Activated naive CD4-positive, alpha-beta T cell treated with anti-CD3 and anti-CD28 coated beads for 36 hours (primary cell): ENCODE data around the gene ENSA. TPM values are rescaled to one million over a fixed set of nuclear protein-coding genes. Genes with fewer than 3 reads are reported as not detected.
A peak's percentile ranks its signal among the peaks of the same experiment; 100 is the strongest.
"Not testable (repeated sequence)": the region's sequence is repeated elsewhere in the genome, so short reads cannot be mapped to it uniquely, and the experiment has no call there.

ENCODE experiments used
- CTCF ChIA-PET: fragments of 350-600 bp; sonication (Branson Sonifier 250); formaldehyde crosslinking; loops from one replicate; lab custom pipeline; 2021; ENCODE audit warnings: antibody characterized with exemption; lab: Charles Lee
- DNase-seq: peaks from one replicate; pipeline ENCODE4 v3.0.0-alpha.2; 2020
- H3K27ac Mint-ChIP-seq: one replicate; pipeline ENCODE4 v1.8.0; 2021; ENCODE audit warnings: mild to moderate bottlenecking, mixed read lengths
- H3K27me3 Mint-ChIP-seq: one replicate; pipeline ENCODE4 v1.8.0; 2021; ENCODE audit warnings: low read depth, mixed read lengths
- H3K36me3 Mint-ChIP-seq: one replicate; pipeline ENCODE4 v1.8.0; 2021; ENCODE audit warnings: low read depth, mixed read lengths
- H3K4me1 Mint-ChIP-seq: one replicate; pipeline ENCODE4 v1.8.0; 2021; ENCODE audit warnings: low read depth, mixed read lengths
- H3K4me3 Mint-ChIP-seq: one replicate; pipeline ENCODE4 v1.8.0; 2021; ENCODE audit warnings: mild to moderate bottlenecking, moderate library complexity, mixed read lengths
- H3K9me3 Mint-ChIP-seq: one replicate; pipeline ENCODE4 v1.8.0; 2021; ENCODE audit warnings: mixed read lengths
- intact Hi-C: fragments of 100-400 bp; cut with micrococcal nuclease; formaldehyde crosslinking; loops from one replicate; pipeline ENCODE4 v1.15.1; 2023
- total RNA-seq, 2 experiments: library from RNA; stranded (reverse); gene quantifications; one replicate each; pipeline ENCODE4 v1.2.3, GENCODE V29; 2021

Gene ENSA, protein sequence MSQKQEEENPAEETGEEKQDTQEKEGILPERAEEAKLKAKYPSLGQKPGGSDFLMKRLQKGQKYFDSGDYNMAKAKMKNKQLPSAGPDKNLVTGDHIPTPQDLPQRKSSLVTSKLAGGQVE
- 100 to 1,000 TPM; 187 to 193 TPM for total RNA-seq

GRCh38 chr1:150629115-150629928, at the start of gene ENSA:
Gene ENSA, minus strand, starts transcription at chr1:150629612. Its CDS starts 142 bp downstream, at chr1:150629470.
- DNase-seq = peak; percentile 98
- CTCF ChIA-PET = interaction anchor here (0.6 to 2.1 kb wide), 7 partner anchors 16 to 420 kb away, joined by 3 to 12 read pairs (median 4); partner anchors contain the start of gene GOLPH3L
- Mint-ChIP-seq H3K4me3 (no peak within 1 kb of the TSS), H3K27ac (peak within 1 kb of the TSS; percentile 54), H3K36me3 (peaks cover 34% of the 10 kb centered on the region), H3K9me3 (no peaks in the 10 kb centered on the region), H3K4me1 (peaks cover 42% of the 10 kb centered on the region), H3K27me3 (no peaks in the 10 kb centered on the region)
- intact Hi-C loops = loop anchor here (1.0 to 10.0 kb wide), 12 partner anchors 18 to 698 kb away; partner anchors contain the start of genes ANP32E, APH1A, ARNT and GOLPH3L

GRCh38 chr1:150678988-150679387, 49.6 kb upstream of the ENSA start:
- peaks cover 5% of the 10 kb centered on the region for H3K36me3 Mint-ChIP-seq
- CTCF ChIA-PET = interaction anchor here (0.6 to 1.9 kb wide), 2 partner anchors 14 to 492 kb away, joined by 3 to 6 read pairs; no protein-coding TSS in a partner anchor
- no peaks in the 10 kb centered on the region for H3K9me3 Mint-ChIP-seq
- no peak overlapping the region for H3K4me3 Mint-ChIP-seq
- H3K27ac Mint-ChIP-seq = no peak overlapping the region
- DNase-seq = no peak
- H3K4me1 Mint-ChIP-seq = peaks cover 12% of the 10 kb centered on the region
- H3K27me3 Mint-ChIP-seq = no peaks in the 10 kb centered on the region
- intact Hi-C loops = no loop called here

- Mint-ChIP-seq H3K4me3 (no peak overlapping the region), H3K27me3 (no peaks in the 10 kb centered on the region), H3K4me1 (peaks cover 11% of the 10 kb centered on the region), H3K27ac (peak overlapping the region; percentile 30), H3K9me3 (no peaks in the 10 kb centered on the region), H3K36me3 (peaks cover 3% of the 10 kb centered on the region)
- DNase-seq = no peak
- CTCF ChIA-PET = interaction anchor here (0.6 kb wide), 1 partner anchor 561 kb away, joined by 4 read pairs; no protein-coding TSS in a partner anchor
- intact Hi-C loops = no loop called here
Measured at GRCh38 chr1:150674881-150675280, 45.5 kb upstream of the ENSA start.

DNA sequence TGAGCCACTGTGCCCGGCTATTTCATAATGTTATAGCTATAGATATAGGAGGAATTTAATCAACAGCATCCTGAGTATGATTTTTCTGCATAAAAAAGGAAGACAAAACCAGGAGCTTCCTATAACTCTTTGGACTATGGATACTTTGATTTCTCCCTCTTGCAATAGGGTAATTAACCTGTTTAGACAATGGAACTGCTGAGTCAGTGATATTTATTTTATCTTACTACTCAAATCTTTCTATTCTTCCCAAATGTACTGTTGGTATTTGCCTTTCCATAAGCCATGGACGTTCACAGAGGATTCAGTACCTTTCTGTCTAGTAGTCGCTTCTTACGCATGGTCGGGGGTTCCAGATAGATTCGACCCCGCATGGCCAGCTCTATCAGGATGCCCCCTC, 33.9 kb upstream of the ENSA start:
- Mint-ChIP-seq H3K27me3 (no peaks in the 10 kb centered on the region), H3K27ac (no peak overlapping the region), H3K4me1 (peaks cover 2% of the 10 kb centered on the region), H3K4me3 (no peak overlapping the region), H3K36me3 (peaks cover 10% of the 10 kb centered on the region), H3K9me3 (no peaks in the 10 kb centered on the region)
- intact Hi-C loops = no loop called here
- no peak for DNase-seq
- CTCF ChIA-PET = no interaction called here

GRCh38 chr1:150662811-150663210, 33.4 kb upstream of the ENSA start:
- no peak overlapping the region for H3K27ac Mint-ChIP-seq
- H3K4me1 Mint-ChIP-seq = peaks cover 2% of the 10 kb centered on the region
- CTCF ChIA-PET = no interaction called here
- H3K36me3 Mint-ChIP-seq = peaks cover 11% of the 10 kb centered on the region
- H3K4me3 Mint-ChIP-seq = no peak overlapping the region
- H3K27me3 Mint-ChIP-seq = no peaks in the 10 kb centered on the region
- no peak for DNase-seq
- H3K9me3 Mint-ChIP-seq = no peaks in the 10 kb centered on the region
- intact Hi-C loops = no loop called here

GRCh38 chr1:150661156-150661555, 31.7 kb upstream of the ENSA start:
- H3K36me3 Mint-ChIP-seq = peaks cover 10% of the 10 kb centered on the region
- H3K4me3 Mint-ChIP-seq = no peak overlapping the region
- intact Hi-C loops = no loop called here
- CTCF ChIA-PET = no interaction called here
- H3K9me3 Mint-ChIP-seq = no peaks in the 10 kb centered on the region
- no peaks in the 10 kb centered on the region for H3K27me3 Mint-ChIP-seq
- DNase-seq = no peak
- H3K4me1 Mint-ChIP-seq = no peaks in the 10 kb centered on the region
- H3K27ac Mint-ChIP-seq = no peak overlapping the region

DNA sequence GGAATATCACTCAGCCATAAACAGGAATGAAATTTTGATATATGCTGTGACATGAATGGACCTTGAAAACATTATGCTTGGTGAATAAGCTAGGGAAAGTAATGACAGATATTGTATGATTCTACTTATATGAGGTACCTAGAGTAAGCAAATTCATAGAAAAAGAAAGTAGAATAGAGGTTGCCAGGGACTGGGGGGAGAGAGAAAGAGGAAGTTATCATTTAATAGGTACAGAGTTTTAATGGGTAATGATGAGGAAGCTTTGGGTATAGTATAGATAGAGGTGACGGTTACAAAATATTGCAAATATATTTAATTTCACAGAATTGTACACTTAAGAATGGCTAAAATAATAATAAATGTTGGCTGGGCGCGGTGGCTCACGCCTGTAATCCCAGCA, 31.2 kb upstream of the ENSA start:
- Mint-ChIP-seq H3K9me3 (no peaks in the 10 kb centered on the region), H3K4me1 (no peaks in the 10 kb centered on the region), H3K27me3 (no peaks in the 10 kb centered on the region), H3K4me3 (no peak overlapping the region), H3K27ac (no peak overlapping the region), H3K36me3 (peaks cover 10% of the 10 kb centered on the region)
- CTCF ChIA-PET = no interaction called here
- DNase-seq = no peak
- intact Hi-C loops = no loop called here

GRCh38 chr1:150657064-150657463, 27.7 kb upstream of the ENSA start:
- CTCF ChIA-PET = interaction anchor here (1.2 kb wide), 1 partner anchor 36 kb away, joined by 3 read pairs; no protein-coding TSS in a partner anchor
- H3K9me3 Mint-ChIP-seq, DNase-seq, H3K4me1 Mint-ChIP-seq, H3K27me3 Mint-ChIP-seq, H3K4me3 Mint-ChIP-seq, H3K27ac Mint-ChIP-seq, intact Hi-C loops: not testable (repeated sequence)
- peaks cover 13% of the 10 kb centered on the region for H3K36me3 Mint-ChIP-seq

GRCh38 chr1:150654635-150655034, 25.2 kb upstream of the ENSA start:
- H3K9me3 Mint-ChIP-seq, intact Hi-C loops, CTCF ChIA-PET, H3K27me3 Mint-ChIP-seq, DNase-seq, H3K27ac Mint-ChIP-seq, H3K4me1 Mint-ChIP-seq, H3K4me3 Mint-ChIP-seq, H3K36me3 Mint-ChIP-seq: not testable (repeated sequence)

GRCh38 chr1:150650193-150650592, 20.8 kb upstream of the ENSA start:
- CTCF ChIA-PET = no interaction called here
- intact Hi-C loops = no loop called here
- no peak overlapping the region for H3K27ac Mint-ChIP-seq
- H3K4me1 Mint-ChIP-seq = no peaks in the 10 kb centered on the region
- H3K4me3 Mint-ChIP-seq = no peak overlapping the region
- H3K36me3 Mint-ChIP-seq = peaks cover 11% of the 10 kb centered on the region
- no peaks in the 10 kb centered on the region for H3K27me3 Mint-ChIP-seq
- H3K9me3 Mint-ChIP-seq = no peaks in the 10 kb centered on the region
- DNase-seq = no peak

DNA sequence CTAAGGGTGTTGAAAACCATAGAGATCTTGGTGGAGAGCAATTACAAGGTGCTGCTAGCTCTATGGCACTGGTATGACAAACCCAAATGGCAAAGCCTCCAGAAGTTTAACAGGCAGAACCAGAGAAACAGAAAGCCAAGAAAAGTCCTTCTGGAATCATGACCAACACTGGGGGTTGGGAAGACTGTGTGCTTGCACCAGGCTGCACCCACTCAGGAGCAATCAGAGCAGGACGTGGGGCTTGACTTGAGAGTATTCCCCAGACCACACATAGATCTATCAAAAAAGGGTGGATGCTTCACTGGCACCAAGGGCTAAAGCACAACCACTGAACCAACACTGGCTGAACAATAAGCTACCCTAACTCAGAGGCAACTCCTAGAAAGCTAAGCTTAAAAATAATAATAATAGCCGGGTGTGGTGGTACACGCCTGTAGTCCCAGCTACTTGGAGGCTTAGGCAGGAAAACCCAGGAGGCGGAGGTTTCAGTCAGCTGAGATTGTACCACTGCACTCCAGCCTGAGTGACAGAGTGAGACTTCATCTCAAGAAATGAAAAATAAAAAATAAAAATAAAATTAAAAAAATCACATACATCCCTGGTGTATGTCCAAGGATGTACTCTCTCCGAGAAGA, 20.1 kb upstream of the ENSA start:
- DNase-seq = no peak
- Mint-ChIP-seq H3K9me3 (no peaks in the 10 kb centered on the region), H3K27ac (no peak overlapping the region), H3K4me1 (no peaks in the 10 kb centered on the region), H3K36me3 (peaks cover 8% of the 10 kb centered on the region), H3K4me3 (no peak overlapping the region), H3K27me3 (no peaks in the 10 kb centered on the region)
- intact Hi-C loops = no loop called here
- CTCF ChIA-PET = no interaction called here

DNA sequence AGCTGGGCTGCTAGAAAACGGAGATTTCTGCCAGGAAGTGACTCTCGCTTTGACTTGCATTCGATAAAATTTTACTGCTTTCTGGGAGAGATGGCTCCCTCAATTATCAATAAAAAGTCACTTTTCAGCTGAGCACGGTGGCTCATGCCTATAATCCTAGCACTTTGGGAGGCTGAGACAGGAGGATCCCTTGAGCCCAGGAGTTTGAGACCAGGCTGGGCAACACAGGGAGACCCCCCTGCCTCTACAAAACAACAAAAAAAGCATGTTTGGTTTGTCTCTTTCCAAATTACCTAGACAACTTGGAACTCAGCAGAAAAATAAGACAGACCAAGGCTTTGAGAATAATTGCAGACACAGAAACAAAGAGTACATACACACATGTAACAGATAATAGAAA, 12.9 kb upstream of the ENSA start:
- peaks cover 5% of the 10 kb centered on the region for H3K36me3 Mint-ChIP-seq
- H3K4me1 Mint-ChIP-seq = no peaks in the 10 kb centered on the region
- CTCF ChIA-PET = no interaction called here
- H3K27me3 Mint-ChIP-seq = no peaks in the 10 kb centered on the region
- H3K27ac Mint-ChIP-seq = no peak overlapping the region
- no peak for DNase-seq
- intact Hi-C loops = no loop called here
- H3K4me3 Mint-ChIP-seq = no peak overlapping the region
- no peaks in the 10 kb centered on the region for H3K9me3 Mint-ChIP-seq
